Activated CD8-positive, alpha-beta memory T cell treated with anti-CD3 and anti-CD28 coated beads for 48 hours (primary cell): ENCODE measurements around the gene CFAP100.

Source experiments
- DNase-seq, 3 experiments: peaks; one replicate each; pipeline ENCODE4 v3.0.0-alpha.2; 2020; ENCODE audit warnings: low read depth in 2 of 3, low spot score in 2 of 3

The CFAP100 gene

GRCh38 chr3:126478581-126479310 lies 84.0 kb downstream of the CFAP100 start:
- DNase-seq = no peak

GRCh38 chr3:126479642-126480041 lies 84.9 kb downstream of the CFAP100 start:
- no peak for DNase-seq

- DNase-seq = no peak
Observed at GRCh38 chr3:126480206-126480605, 85.5 kb downstream of the CFAP100 start.

GRCh38 chr3:126480861-126481260 lies 86.2 kb downstream of the CFAP100 start:
- no peak for DNase-seq

GRCh38 chr3:126481808-126482502 lies 87.2 kb downstream of the CFAP100 start:
- DNase-seq = no peak

GRCh38 chr3:126482503-126483255 lies 88.0 kb downstream of the CFAP100 start:
- no peak for DNase-seq

GRCh38 chr3:126483321-126483761 lies 88.6 kb downstream of the CFAP100 start:
- DNase-seq = no peak

- no peak for DNase-seq
Observed at GRCh38 chr3:126484148-126484547, 89.4 kb downstream of the CFAP100 start.

- no peak for DNase-seq
Observed at GRCh38 chr3:126484662-126485061, 90.0 kb downstream of the CFAP100 start.

GRCh38 chr3:126485176-126485897 lies 90.6 kb downstream of the CFAP100 start:
- no peak for DNase-seq

- no peak for DNase-seq
Observed at GRCh38 chr3:126485956-126486355, 91.2 kb downstream of the CFAP100 start.
